HFFc6 (cell line): ENCODE results near the gene TSPAN31. TPM values are rescaled to one million over a fixed set of nuclear protein-coding genes. Genes with fewer than 3 reads are reported as not detected.

Source experiments
- DNase-seq: peaks from one replicate; pipeline ENCODE4 v3.0.0-alpha.2; 2018
- H3K27ac Mint-ChIP-seq: 2 replicates; pipeline ENCODE4 v1.8.0; 2020; ENCODE audit warnings: mild to moderate bottlenecking, mixed read lengths
- H3K27me3 Mint-ChIP-seq: 2 replicates; pipeline ENCODE4 v1.8.0; 2021; ENCODE audit warnings: mild to moderate bottlenecking, moderate library complexity, mixed read lengths; ENCODE audit not compliant: insufficient read depth
- H3K36me3 Mint-ChIP-seq: 2 replicates; pipeline ENCODE4 v1.8.0; 2021; ENCODE audit warnings: low read depth, mixed read lengths
- H3K4me1 Mint-ChIP-seq: 2 replicates; pipeline ENCODE4 v1.8.0; 2020; ENCODE audit warnings: low read depth, mixed read lengths
- H3K4me3 Mint-ChIP-seq: 2 replicates; pipeline ENCODE4 v1.8.0; 2020; ENCODE audit warnings: mild to moderate bottlenecking, moderate library complexity, mixed read lengths
- H3K9me3 Mint-ChIP-seq: 2 replicates; pipeline ENCODE4 v1.8.0; 2020; ENCODE audit warnings: mild to moderate bottlenecking, mixed read lengths
- CTCF ChIP-seq: fragments of 200-600 bp; sonication (generic); IDR thresholded peaks from 2 replicates; pipeline ENCODE4 v1.5.0; 2021; ENCODE audit warnings: antibody characterized with exemption, mild to moderate bottlenecking
- total RNA-seq, 6 experiments: library from RNA; stranded (reverse); fragmentation: NEBNext Ultra II Directional; extraction: Animal tissue kit (Norgen Biotek cat#: 25700); gene quantifications; 2 replicates in 1 of 6; 3 replicates in 5 of 6; pipeline ENCODE4 v1.2.3, GENCODE V29; 2021

Gene TSPAN31
- total RNA-seq, 6 experiments from 2014 or later: 20.3 to 32.3 (median 24.3) TPM

GRCh38 chr12:57740656-57741412 is 4.0 kb upstream of the TSPAN31 start:
- H3K27me3 Mint-ChIP-seq: peaks cover 35% of the 10 kb centered on the region
- H3K36me3 Mint-ChIP-seq: peaks cover 4% of the 10 kb centered on the region; the same call in 1 of the 2 replicates
- peaks cover 28% of the 10 kb centered on the region for H3K4me1 Mint-ChIP-seq
- peaks cover 3% of the 10 kb centered on the region; the same call in 1 of the 2 replicates for H3K9me3 Mint-ChIP-seq
- DNase-seq: no peak
- H3K27ac Mint-ChIP-seq: no peak overlapping the region
- no peak for TF ChIP-seq CTCF
- no peak overlapping the region for H3K4me3 Mint-ChIP-seq

GRCh38 chr12:57741413-57741789 is 3.4 kb upstream of the TSPAN31 start:
- Mint-ChIP-seq H3K9me3 (peaks cover 3% of the 10 kb centered on the region; the same call in 1 of the 2 replicates), H3K4me3 (no peak overlapping the region), H3K4me1 (peaks cover 30% of the 10 kb centered on the region), H3K36me3 (peaks cover 10% of the 10 kb centered on the region), H3K27me3 (peaks cover 32% of the 10 kb centered on the region), H3K27ac (no peak overlapping the region)
- no peak for DNase-seq
- TF ChIP-seq CTCF: no peak

- no peak overlapping the region for H3K27ac Mint-ChIP-seq
- H3K4me1 Mint-ChIP-seq: peaks cover 25% of the 10 kb centered on the region
- TF ChIP-seq CTCF: peak; percentile 26; the same call in 1 of the 2 replicates
- H3K4me3 Mint-ChIP-seq: no peak overlapping the region
- peaks cover 16% of the 10 kb centered on the region for H3K36me3 Mint-ChIP-seq
- peaks cover 3% of the 10 kb centered on the region; the same call in 1 of the 2 replicates for H3K9me3 Mint-ChIP-seq
- H3K27me3 Mint-ChIP-seq: peaks cover 26% of the 10 kb centered on the region
- no peak for DNase-seq
Measured at GRCh38 chr12:57741844-57742738, 2.7 kb upstream of the TSPAN31 start.

- TF ChIP-seq CTCF: no peak
- DNase-seq: no peak
- H3K4me3 Mint-ChIP-seq: peak overlapping the region; percentile 98
- peaks cover 26% of the 10 kb centered on the region for H3K36me3 Mint-ChIP-seq
- no peak overlapping the region for H3K27ac Mint-ChIP-seq
- H3K9me3 Mint-ChIP-seq: peaks cover 3% of the 10 kb centered on the region; the same call in 1 of the 2 replicates
- peaks cover 23% of the 10 kb centered on the region for H3K27me3 Mint-ChIP-seq
- peaks cover 24% of the 10 kb centered on the region for H3K4me1 Mint-ChIP-seq
Measured at GRCh38 chr12:57743769-57744168, 1.1 kb upstream of the TSPAN31 start.

- H3K9me3 Mint-ChIP-seq: peaks cover 3% of the 10 kb centered on the region; the same call in 1 of the 2 replicates
- TF ChIP-seq CTCF: no peak
- H3K4me1 Mint-ChIP-seq: peaks cover 24% of the 10 kb centered on the region
- peaks cover 26% of the 10 kb centered on the region for H3K36me3 Mint-ChIP-seq
- H3K4me3 Mint-ChIP-seq: peak overlapping the region; percentile 98
- peak; percentile 62 for DNase-seq
- peak overlapping the region; percentile 99 for H3K27ac Mint-ChIP-seq
- H3K27me3 Mint-ChIP-seq: peaks cover 20% of the 10 kb centered on the region
Measured at GRCh38 chr12:57744194-57744776, 554 bp upstream of the TSPAN31 start.
